RPMI8226 (cell line): ENCODE data around the gene SEMA3C.

Source experiments
- DNase-seq: peaks from one replicate; pipeline ENCODE4 v3.0.0-alpha.2; 2015

The SEMA3C gene

DNA sequence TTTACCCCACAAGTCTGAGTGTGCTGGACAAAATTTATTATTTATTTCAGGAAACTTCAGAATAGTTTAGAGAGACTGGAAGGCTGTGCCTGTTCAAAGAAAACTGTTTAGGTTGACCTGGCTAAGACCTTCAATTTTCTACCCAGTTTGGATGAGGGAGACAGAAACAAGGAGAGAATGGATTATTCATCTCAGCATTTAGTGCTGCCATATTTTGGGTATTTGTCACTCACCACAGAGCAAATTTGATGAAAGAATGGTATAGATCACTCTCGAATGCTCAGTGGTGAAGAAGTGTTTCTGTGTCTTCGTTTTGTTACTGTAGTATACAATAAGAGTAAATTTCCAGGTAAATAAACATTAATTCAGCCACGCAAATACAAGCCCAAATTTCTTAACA is 71.8 kb downstream of the SEMA3C start:
- DNase-seq = no peak

GRCh38 chr7:80844916-80845315 is 73.9 kb downstream of the SEMA3C start:
- DNase-seq = no peak

GRCh38 chr7:80843018-80843677 is 75.7 kb downstream of the SEMA3C start:
- no peak for DNase-seq

- peak; percentile 30 for DNase-seq
Measured at GRCh38 chr7:80842022-80842790, 76.6 kb downstream of the SEMA3C start.

DNA sequence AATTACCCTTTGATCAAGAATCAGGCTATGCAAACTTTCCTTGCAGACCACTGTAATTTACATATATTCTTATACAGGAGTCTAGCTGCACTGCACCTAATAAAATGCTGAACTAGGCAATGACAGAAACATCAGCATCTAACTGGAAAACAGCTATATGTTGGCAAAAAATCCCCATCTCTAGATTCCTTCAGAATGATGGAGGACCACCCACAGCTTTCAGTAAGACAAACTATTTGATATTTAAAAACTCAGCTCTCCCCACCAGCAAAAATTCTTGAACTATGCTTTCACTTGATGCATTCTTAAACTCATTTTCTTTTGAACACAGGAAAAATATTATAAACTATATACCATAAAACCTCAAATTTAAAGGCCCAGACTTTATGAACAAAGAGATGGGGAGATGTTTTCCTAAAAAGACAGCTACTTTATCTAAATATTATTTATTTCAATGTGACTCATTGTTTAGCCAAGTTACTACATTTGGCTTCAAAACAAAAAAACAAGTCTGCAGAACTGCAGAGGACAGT is 77.4 kb downstream of the SEMA3C start:
- DNase-seq = no peak

GRCh38 chr7:80840681-80841080 is 78.2 kb downstream of the SEMA3C start:
- DNase-seq = no peak

DNA sequence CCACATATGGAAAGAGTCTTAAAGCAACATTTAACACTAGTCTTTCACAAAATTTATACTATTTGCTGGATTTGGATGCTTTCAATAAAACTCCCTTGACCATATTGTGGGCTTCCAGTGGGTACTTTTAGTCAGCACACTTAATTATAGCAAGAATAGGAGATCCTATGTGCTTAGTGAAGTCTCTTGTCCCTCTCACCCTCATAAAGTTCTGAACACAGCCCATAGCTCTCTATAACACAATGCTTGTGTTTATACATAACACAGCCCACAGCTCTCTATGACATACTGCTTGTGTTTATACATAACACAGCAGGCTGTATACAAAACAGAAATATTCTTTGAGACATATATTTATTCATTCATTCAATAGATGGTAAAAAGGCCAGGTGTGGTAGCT is 79.0 kb downstream of the SEMA3C start:
- no peak for DNase-seq

- DNase-seq = no peak
Measured at GRCh38 chr7:80838643-80839042, 80.2 kb downstream of the SEMA3C start.

DNA sequence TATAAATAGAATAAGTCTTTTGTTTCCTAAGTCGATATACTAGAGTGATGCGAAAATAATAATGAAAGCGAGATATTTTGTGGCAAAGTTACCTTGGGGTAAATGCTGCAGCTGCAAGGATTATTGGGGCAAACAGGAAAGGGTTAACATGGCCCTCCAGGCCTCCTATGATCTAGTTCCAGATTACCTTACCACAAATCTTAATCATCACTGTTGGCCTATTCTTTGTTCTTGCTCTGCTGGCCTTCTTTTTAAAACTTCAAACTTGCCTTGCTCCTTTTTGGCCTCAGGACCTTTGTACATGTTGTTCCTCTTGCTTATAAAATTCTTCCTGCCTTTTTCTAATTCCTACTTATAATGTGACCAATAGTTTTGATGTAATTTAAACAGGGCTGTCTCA is 81.5 kb downstream of the SEMA3C start:
- no peak for DNase-seq

GRCh38 chr7:80835251-80835650 is 83.6 kb downstream of the SEMA3C start:
- no peak for DNase-seq

- no peak for DNase-seq
Measured at GRCh38 chr7:80833289-80834268, 85.3 kb downstream of the SEMA3C start.

- DNase-seq = no peak
Measured at GRCh38 chr7:80832006-80832405, 86.8 kb downstream of the SEMA3C start.

DNA sequence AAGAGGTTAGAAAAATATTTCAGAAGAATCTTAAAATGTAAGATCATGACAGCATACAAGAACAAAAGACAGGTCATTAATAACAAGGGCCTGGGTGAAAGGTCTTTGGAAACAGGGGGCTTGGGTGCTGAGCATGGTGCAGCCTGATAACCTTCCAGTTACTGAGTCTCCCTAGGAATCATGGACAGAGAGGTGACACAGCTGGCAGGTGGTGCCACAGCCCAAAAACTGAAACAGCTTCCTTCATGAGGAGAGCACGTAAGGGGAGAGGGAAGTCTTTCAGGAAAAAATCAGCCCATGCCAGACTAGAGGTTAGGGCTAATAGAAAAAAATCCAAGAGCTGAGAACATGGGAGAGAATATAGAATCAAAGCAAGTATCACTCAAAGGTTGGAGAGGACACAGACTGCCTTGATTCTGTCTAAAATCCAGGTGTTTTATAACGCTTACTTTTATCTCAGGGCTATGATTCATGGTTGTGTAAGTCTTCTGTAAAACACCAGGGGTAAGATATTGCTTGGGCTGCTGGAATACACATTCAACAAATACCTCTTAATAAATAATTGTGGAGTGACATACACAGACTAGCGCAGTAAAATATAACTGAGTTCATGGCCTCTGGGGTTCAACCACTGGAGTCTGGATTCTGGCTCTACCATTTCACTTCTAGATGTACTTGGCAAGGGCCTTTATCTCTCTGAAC is 88.1 kb downstream of the SEMA3C start:
- DNase-seq = no peak

- no peak for DNase-seq
Measured at GRCh38 chr7:80830010-80830409, 88.8 kb downstream of the SEMA3C start.

GRCh38 chr7:80829527-80829926 is 89.3 kb downstream of the SEMA3C start:
- DNase-seq = no peak

- no peak for DNase-seq
Measured at GRCh38 chr7:80827239-80827633, 91.6 kb downstream of the SEMA3C start.

DNA sequence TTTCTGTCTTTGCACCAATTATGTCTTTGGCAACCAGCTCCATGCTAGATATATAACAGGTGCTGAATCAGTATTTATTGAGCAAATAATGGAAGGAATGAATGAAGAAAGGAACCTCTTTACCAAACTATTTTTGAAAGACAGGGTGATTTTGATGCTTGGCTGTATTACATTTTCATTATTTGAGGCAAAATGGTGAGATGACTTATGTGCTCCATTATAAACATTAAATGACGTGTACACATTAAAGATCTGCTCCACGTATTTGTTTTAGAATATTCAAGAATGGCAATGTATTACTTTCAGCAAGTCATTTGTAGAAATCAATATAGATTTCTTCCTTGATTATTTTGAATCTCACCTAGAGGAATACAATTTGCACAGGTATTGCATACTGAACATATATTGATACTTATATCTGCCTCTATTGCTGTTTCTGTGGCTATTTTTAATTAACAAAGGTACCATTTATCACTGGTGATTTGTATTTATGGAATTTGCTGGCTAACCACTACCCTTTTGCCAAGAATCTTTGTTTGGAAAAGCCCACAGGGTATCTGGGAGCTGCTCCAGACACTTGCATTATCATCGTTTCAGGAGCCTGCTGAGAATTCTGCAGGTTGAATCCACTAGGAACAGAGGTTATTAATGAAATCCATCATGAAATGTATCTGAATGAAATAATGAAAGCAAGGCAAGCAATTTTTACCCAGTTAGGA is 92.2 kb downstream of the SEMA3C start:
- no peak for DNase-seq

GRCh38 chr7:80825499-80825898 is 93.4 kb downstream of the SEMA3C start:
- no peak for DNase-seq

GRCh38 chr7:80824253-80824652 is 94.6 kb downstream of the SEMA3C start:
- DNase-seq = no peak

DNA sequence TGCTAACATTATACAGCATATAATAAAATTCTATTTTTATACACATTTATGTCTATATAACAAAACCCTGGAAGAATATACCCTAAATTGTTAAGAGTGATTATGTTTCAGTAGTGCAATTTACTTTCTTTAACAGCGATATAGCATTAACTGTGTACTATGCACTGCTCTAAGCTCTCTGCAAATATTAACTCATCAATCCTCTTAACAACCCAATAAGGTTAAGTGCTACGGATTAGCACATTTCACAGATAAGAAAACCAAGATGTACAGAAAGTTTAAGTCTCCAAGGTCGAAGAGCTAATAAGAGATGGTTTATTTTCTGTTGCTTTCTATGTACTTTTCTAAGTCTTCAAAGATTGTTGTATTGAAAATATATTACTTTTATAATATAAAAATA is 95.8 kb downstream of the SEMA3C start:
- no peak for DNase-seq

- no peak for DNase-seq
Measured at GRCh38 chr7:80821771-80822319, 97.0 kb downstream of the SEMA3C start.

DNA sequence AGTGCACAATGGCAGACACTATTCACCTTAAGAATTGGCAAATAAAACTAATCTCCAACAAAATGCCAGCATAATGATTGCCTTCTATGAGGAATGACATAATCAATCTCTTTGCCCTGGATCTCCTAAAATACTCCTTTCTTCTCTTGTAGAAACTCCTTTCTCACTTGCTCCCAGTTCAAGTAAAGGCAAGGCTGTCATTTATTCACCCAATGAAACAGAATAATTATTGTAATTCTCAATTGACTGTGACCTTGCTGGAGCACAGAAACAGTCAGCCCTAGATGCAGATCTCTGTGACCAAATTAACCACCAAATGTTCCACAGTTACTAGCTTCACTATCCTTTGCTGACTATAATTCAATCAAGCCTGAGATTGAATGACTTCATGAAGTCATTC is 99.3 kb downstream of the SEMA3C start:
- no peak for DNase-seq
